BJ (cell line): Measurements from ENCODE around the gene P2RY6. TPM values are rescaled to one million over a fixed set of nuclear protein-coding genes. Genes with fewer than 3 reads are reported as not detected.
A peak's percentile ranks its signal among the peaks of the same experiment; 100 is the strongest.

Experiments
- CTCF ChIA-PET: fragments of 350-600 bp; formaldehyde crosslinking; extraction: SDS; loops from one replicate; lab custom pipeline; 2021; ENCODE audit warnings: antibody characterized with exemption, inconsistent platforms; lab: Yijun Ruan, JAX
- POLR2A ChIA-PET: fragments of 300-600 bp; sonication (Branson Sonifier 250); formaldehyde crosslinking; extraction: SDS; loops from one replicate; lab custom pipeline; 2021; ENCODE audit warnings: antibody characterized with exemption; lab: Charles Lee
- DNase-seq: peaks from one replicate; pipeline ENCODE4 v3.0.0-alpha.2; 2011; ENCODE audit warnings: low read depth
- H3K27me3 ChIP-seq: 2 replicates; pipeline ENCODE4 v1.6.0; 2011; ENCODE audit warnings: low read length; ENCODE audit not compliant: control insufficient read depth, insufficient read depth
- H3K36me3 ChIP-seq: 2 replicates; pipeline ENCODE4 v1.5.1; 2011; ENCODE audit warnings: low read length; ENCODE audit not compliant: control insufficient read depth, insufficient read depth
- H3K4me3 ChIP-seq: 2 replicates; pipeline ENCODE4 v1.5.1; 2011; ENCODE audit warnings: low read depth, mild to moderate bottlenecking, control low read depth, low read length
- CTCF ChIP-seq: IDR thresholded peaks from 2 replicates; pipeline ENCODE4 v1.5.1; 2011; ENCODE audit warnings: low read depth, mild to moderate bottlenecking, control low read depth, inconsistent platforms, low read length, moderate library complexity; ENCODE audit not compliant: insufficient read depth
- polyA plus RNA-seq: library from polyadenylated mRNA; depleted of rRNA; stranded (reverse); fragments of >200 nt; gene quantifications from 2 replicates; pipeline ENCODE4 v1.2.3, GENCODE V29; 2011

Gene P2RY6
- polyA plus RNA-seq, 1 experiment, result 1.5 TPM

- TF ChIP-seq CTCF, result no peak
- CTCF ChIA-PET, result interaction anchor here (1.0 to 9.9 kb wide), 7 partner anchors 15 to 102 kb away, joined by 3 to 183 read pairs (median 5); partner anchors contain the start of gene P2RY6
- Histone ChIP-seq H3K36me3 (no peaks in the 10 kb centered on the region), H3K27me3 (no peaks in the 10 kb centered on the region; the same call in 1 of the 2 replicates), H3K4me3 (no peak overlapping the region)
- POLR2A ChIA-PET, result no interaction called here
- no peak for DNase-seq
Observed at GRCh38 chr11:73286240-73286810, 14.2 kb downstream of the P2RY6 start.

DNA sequence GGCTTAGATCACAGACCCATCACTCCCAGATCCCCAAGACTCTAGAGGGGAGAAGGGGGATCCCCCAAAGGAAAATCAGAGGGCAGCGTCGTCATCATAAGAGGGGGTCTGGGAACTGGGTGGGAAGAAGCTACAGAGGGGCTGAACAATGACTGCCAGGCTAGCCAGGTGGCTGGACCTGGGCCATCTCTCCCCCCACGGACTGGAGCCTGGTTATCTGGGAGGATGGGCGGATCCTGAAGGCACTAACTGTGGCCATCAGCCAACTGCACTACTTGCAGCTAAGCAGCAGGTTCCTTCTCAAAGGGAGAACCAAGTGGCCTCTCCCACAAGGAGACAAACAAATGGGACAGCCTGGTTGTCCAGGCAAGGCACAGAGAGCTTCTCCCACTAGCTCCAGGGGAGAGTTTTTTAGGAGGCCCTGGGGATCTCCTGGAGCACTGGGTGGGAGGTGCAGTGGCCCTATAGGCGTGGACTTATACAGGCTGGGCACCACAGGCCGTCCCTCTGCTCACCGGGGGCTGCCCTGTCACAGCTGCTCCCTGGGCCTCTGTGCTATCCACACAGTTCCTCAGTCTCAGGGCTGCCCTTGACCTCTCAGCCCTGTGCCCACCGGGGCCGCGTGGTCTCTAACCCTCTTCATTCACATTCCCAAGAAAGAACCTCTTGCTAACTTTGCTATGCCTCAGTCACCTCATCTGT is 15.4 kb downstream of the P2RY6 start:
- Histone ChIP-seq H3K36me3 (no peaks in the 10 kb centered on the region), H3K4me3 (no peak overlapping the region), H3K27me3 (no peaks in the 10 kb centered on the region; the same call in 1 of the 2 replicates)
- no peak for TF ChIP-seq CTCF
- ChIA-PET CTCF (interaction anchor here (0.7 to 9.9 kb wide), 8 partner anchors 7 to 373 kb away, joined by 3 to 183 read pairs (median 31); partner anchors contain the start of gene P2RY6), POLR2A (no interaction called here)
- no peak for DNase-seq

DNA sequence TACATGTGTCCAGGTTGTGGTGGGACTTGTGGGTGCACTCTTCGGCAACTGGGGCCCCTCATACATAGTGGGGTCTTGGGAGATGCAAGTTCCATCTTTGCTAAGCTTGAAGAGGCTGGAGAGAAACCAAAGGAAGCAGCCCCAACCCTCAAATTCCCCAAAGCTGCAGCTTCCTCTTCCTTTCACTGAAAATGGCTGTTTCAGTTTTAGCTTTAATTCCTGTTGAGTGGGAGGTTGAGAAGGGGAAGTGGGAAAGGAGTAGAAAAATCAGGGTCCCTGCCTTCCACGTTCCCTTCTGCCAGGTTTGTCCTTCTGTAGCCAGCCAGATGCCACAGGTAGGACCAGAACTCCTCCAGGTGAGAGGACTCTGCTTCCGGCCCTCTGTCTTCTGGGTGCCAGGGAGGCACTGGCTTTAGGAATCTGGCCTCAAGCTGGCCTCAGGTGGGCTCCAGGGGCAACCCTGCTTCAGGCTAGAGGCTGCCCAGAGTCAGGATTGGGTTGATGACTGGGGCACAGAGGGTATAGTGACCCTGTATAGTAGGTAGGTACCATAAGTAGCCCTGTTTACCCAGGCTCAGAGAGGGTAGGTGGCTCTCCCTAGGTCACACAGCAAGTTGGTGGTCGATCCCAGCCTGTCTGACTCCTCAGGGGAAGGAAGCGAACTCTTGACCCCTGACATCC is 16.2 kb downstream of the P2RY6 start:
- no peak for DNase-seq
- no peak for TF ChIP-seq CTCF
- H3K4me3 ChIP-seq, result no peak overlapping the region
- ChIA-PET POLR2A (interaction anchor here (0.5 kb wide), 1 partner anchor 47 kb away, joined by 4 read pairs; no protein-coding TSS in a partner anchor), CTCF (interaction anchor here (0.9 to 9.9 kb wide), 21 partner anchors 8 to 473 kb away, joined by 3 to 183 read pairs (median 11); partner anchors contain the start of genes FCHSD2, P2RY2 and P2RY6)
- no peaks in the 10 kb centered on the region for H3K36me3 ChIP-seq
- no peaks in the 10 kb centered on the region; the same call in 1 of the 2 replicates for H3K27me3 ChIP-seq

DNA sequence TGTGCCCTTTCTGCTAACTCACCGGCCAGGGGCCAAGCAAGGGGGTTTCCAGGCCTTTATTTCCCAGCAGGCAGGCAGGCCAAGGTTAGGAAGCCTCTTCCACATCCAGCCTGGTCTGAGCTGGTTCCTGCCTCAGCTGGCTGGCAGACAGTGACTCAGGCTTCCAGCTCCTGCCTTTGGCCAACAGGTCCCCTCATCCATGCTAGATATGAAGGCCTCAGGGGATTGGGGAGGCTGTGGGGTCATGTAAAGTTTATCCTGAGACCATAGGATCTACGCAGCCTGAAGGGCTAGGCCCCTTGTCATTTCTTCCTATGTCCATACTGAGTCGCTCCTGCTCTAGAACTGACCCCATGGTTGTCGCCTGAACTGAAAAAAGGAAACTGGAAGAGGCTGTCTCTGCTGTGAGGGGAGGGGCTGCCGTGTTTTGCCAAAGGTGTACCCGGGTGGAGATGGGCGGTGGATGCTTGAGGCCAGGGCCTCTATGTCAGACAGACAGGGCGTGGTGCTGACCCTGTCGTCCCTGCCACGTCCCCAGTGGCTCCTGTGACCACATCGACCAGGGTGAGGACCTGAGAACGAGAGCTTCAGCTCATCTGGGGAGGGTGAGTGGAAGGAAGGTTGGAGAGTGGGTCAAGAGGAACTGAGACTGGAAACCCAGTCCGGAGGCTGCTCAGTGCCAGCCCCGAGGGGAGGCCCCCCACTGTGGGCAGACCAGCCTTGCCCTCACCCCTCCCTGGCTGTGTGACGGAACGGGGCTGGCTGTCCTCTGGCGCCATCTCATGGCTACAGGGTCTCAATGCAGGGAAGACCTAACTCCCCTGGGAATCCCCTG is 17.0 kb downstream of the P2RY6 start:
- H3K27me3 ChIP-seq, result no peaks in the 10 kb centered on the region
- TF ChIP-seq CTCF, result peak; percentile 96
- H3K36me3 ChIP-seq, result no peaks in the 10 kb centered on the region
- CTCF ChIA-PET, result interaction anchor here (0.6 to 9.9 kb wide), 40 partner anchors 9 to 603 kb away, joined by 3 to 183 read pairs (median 6); partner anchors contain the start of genes FCHSD2, P2RY2 and P2RY6
- DNase-seq, result no peak
- POLR2A ChIA-PET, result interaction anchor here (0.5 to 0.6 kb wide), 2 partner anchors 47 to 131 kb away, joined by 3 to 4 read pairs; no protein-coding TSS in a partner anchor
- H3K4me3 ChIP-seq, result no peak overlapping the region
